Hindlimb muscle (tissue), 1 donor: Measurements from ENCODE around the gene SCAMP5. TPM values are rescaled to one million over a fixed set of nuclear protein-coding genes. Genes with fewer than 3 reads are reported as not detected.

Experiments
- DNase-seq: peaks from one replicate; pipeline ENCODE4 v3.0.0-alpha.2; 2013
- polyA plus RNA-seq: library from polyadenylated mRNA; unstranded; fragments of 120-200 nt; gene quantifications from one replicate; pipeline ENCODE4 v1.2.1, GENCODE V29; 2013; ENCODE audit not compliant: insufficient read length

Gene SCAMP5
- polyA plus RNA-seq, 1 donor = 3.9 TPM

- peak; percentile 98 for DNase-seq
Measured at GRCh38 chr15:75023181-75023871, 28.0 kb downstream of the SCAMP5 start, which contains the start of gene PPCDC. PPCDC (plus strand) TSS chr15:75023590; CDS start chr15:75028319, 4,729 bp downstream.

GRCh38 chr15:75023872-75024636 lies 28.7 kb downstream of the SCAMP5 start:
- peak; percentile 29 for DNase-seq

- DNase-seq = no peak
Measured at GRCh38 chr15:75025107-75025506, 29.7 kb downstream of the SCAMP5 start.

GRCh38 chr15:75025548-75026260 lies 30.3 kb downstream of the SCAMP5 start:
- no peak for DNase-seq

GRCh38 chr15:75027551-75027950 lies 32.2 kb downstream of the SCAMP5 start:
- no peak for DNase-seq

GRCh38 chr15:75028991-75029377 lies 33.6 kb downstream of the SCAMP5 start:
- no peak for DNase-seq

- DNase-seq = peak; percentile 89
Measured at GRCh38 chr15:75029378-75030022, 34.1 kb downstream of the SCAMP5 start.

GRCh38 chr15:75030023-75030413 lies 34.7 kb downstream of the SCAMP5 start:
- DNase-seq = no peak

GRCh38 chr15:75030424-75030823 lies 35.1 kb downstream of the SCAMP5 start:
- DNase-seq = no peak

- DNase-seq = no peak
Measured at GRCh38 chr15:75031848-75032247, 36.5 kb downstream of the SCAMP5 start.

GRCh38 chr15:75032395-75032794 lies 37.0 kb downstream of the SCAMP5 start:
- no peak for DNase-seq

- DNase-seq = no peak
Measured at GRCh38 chr15:75033809-75034208, 38.4 kb downstream of the SCAMP5 start.

- DNase-seq = no peak
Measured at GRCh38 chr15:75034615-75035014, 39.3 kb downstream of the SCAMP5 start.

- DNase-seq = no peak
Measured at GRCh38 chr15:75036212-75036616, 40.9 kb downstream of the SCAMP5 start.

GRCh38 chr15:75037685-75038084 lies 42.3 kb downstream of the SCAMP5 start:
- DNase-seq = no peak

GRCh38 chr15:75038231-75038630 lies 42.9 kb downstream of the SCAMP5 start:
- DNase-seq = no peak

GRCh38 chr15:75042730-75043508 lies 47.6 kb downstream of the SCAMP5 start:
- peak; percentile 38 for DNase-seq

GRCh38 chr15:75043509-75044257 lies 48.3 kb downstream of the SCAMP5 start:
- DNase-seq = peak; percentile 90

GRCh38 chr15:75044258-75044878 lies 49.0 kb downstream of the SCAMP5 start:
- DNase-seq = no peak

- no peak for DNase-seq
Measured at GRCh38 chr15:75045332-75046015, 50.1 kb downstream of the SCAMP5 start.
